GM19455 (cell line): ENCODE results near the gene COX7A2.

Source experiments
- ATAC-seq: cut with Tn5 transposase; IDR thresholded peaks from one replicate; pipeline ENCODE4 v1.9.1; 2021; ENCODE audit not compliant: unreplicated experiment

The COX7A2 gene, protein sequence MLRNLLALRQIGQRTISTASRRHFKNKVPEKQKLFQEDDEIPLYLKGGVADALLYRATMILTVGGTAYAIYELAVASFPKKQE

GRCh38 chr6:75243333-75244062, at the start of gene COX7A2:
Gene COX7A2 (minus strand): TSS chr6:75243801. CDS start chr6:75243734, 67 bp downstream.
- ATAC-seq: peak; percentile 97

DNA sequence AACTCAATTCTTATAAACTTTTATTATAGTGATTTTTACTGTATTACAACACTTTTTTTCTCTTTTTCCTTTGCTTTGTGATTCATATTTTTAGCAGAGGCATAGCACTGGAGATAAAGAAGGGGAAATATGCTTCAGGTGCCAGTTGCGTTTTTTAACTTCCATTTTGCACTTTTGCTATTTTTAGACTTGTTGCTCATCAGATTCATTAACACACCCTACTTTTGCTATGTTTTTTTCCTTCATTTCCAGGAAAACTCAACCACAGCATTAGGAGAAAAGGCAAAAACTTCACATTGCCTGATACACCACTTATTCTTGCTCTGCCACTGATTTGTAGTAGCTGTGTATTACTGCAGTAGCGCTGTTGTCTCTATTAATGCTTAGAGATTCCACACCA, 49.0 kb upstream of the COX7A2 start:
- no peak for ATAC-seq

GRCh38 chr6:75291744-75292143, 48.1 kb upstream of the COX7A2 start:
- no peak for ATAC-seq

DNA sequence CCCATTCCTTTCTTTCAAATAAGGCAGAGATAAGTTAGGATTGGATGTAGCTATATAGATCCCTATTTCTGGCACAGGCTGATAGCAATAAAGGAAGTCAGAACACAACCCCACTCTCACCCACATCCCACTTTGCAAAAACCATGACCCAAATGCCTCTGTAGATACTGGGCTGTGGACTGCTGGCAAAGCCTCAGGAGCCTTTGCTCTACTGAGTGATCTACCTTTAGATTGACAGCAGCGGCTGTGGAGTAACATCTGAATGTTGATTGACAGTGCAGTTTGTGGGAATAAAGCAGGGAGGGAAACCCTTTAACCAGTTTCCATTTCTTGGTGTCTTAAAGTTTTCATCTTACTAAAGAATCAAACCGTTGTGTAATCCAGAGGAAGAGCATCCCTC, 47.7 kb upstream of the COX7A2 start:
- ATAC-seq: no peak

GRCh38 chr6:75290136-75290945, 46.7 kb upstream of the COX7A2 start:
- no peak for ATAC-seq

DNA sequence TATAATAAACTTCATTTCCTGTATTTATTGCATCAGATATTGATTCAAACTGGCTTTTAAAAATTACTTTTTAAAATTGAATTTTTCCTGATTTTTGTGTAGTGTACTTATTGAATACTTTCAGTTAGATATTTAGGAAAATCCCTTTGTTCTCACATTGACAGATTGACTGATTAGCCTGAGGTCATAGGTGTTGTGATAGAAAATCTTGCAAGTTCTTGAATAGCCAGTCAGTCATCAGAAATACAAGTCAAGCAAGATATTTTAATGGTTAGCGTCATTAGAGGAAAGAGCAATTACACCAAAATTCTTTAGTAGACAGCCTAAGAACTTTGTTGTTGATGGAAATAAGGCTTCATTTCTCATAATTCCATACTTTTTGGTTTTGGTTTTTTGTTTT, 44.4 kb upstream of the COX7A2 start:
- no peak for ATAC-seq

- ATAC-seq: no peak
Observed at GRCh38 chr6:75287424-75287823, 43.8 kb upstream of the COX7A2 start.

DNA sequence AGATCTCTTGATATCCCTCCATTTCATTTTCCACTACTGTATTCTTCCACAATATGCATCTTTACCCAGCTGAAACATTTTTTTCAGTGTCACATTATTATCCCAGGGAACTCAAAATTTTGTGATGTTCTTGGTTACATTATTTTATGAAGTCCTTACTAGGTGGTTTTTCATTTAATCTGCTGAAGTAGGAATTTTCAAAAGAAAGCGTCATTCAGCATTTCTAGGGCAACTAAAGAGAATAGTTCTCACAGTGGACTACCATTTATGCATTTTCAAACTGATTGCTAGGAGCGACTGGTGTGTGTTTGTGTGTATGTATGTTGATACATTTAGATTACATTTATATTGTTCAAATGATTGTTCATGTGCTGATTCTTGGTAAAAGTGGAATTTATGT, 43.4 kb upstream of the COX7A2 start:
- no peak for ATAC-seq

- peak; percentile 4 for ATAC-seq
Observed at GRCh38 chr6:75285283-75285639, 41.7 kb upstream of the COX7A2 start.

- peak; percentile 83 for ATAC-seq
Observed at GRCh38 chr6:75284632-75285282, 41.2 kb upstream of the COX7A2 start, which contains the start of gene TMEM30A. Gene TMEM30A (minus strand): TSS chr6:75284792. CDS start chr6:75284638, 154 bp downstream.

- peak; percentile 34 for ATAC-seq
Observed at GRCh38 chr6:75283907-75284631, 40.5 kb upstream of the COX7A2 start.

- ATAC-seq: no peak
Observed at GRCh38 chr6:75282706-75283105, 39.1 kb upstream of the COX7A2 start.

DNA sequence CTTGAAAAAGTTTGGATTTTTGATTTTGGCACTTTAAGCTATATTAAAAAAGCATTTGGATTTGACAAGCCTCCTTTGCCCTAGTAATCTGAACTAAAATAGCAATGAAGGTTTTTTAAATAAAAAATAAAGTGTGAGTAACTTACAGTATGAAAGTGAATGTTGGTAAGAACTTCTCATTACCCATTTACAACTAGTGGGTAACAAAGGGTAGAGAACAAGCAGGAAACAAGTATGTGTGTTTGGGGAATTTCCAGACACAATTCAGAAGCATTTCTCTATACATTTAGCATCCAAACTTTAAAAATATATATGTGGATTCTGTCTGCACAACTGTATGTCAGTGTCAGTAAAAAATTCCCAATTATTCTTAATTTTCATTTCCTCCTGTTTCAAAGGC, 38.1 kb upstream of the COX7A2 start:
- no peak for ATAC-seq

- no peak for ATAC-seq
Observed at GRCh38 chr6:75280131-75280855, 36.7 kb upstream of the COX7A2 start.

DNA sequence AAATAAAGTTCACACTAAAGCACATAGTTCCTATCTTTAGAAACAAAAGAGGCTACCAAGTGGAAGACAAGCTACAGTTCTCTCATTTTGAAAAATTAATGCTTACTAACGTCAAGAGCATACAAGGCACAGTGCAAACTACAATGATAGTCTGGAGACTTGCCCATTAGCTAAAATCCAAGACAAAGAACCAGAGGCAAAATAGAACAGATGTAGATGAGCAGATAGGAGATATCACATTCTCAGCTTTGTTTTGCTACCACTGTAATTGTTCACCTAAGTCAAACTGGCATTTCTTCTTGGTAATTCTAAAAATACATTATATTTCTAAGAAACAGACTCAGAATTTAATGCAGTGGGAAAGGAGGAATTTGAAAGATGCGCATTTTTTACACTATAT, 35.8 kb upstream of the COX7A2 start:
- ATAC-seq: no peak

DNA sequence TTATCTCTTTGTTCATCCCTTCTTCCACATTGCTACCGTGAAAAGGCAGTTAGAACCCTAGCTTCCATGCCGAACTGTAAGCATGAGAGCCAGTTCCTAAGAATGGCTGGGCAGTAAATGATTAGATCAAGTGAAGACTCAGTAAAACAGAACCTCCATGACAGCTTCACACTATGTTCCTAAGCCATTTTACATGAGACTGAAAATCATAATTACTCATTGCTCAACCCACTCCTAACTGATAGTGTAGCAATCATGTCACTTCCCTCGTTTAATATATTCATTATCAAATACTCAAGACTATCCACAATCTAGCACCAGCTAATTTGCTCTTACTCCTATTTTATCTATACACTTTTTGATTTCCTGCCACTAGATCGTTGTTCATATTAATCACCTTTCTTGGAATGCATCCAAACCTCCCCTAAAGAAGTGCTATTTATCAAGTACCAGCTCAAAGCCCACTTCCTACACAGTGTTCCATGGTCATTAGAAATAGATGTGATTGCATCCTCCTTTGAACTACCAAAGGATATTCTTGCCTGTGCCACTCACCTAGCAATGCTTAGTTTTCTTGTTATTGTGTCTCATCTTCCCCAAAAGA, 35.0 kb upstream of the COX7A2 start:
- ATAC-seq: no peak

GRCh38 chr6:75275067-75275466, 31.5 kb upstream of the COX7A2 start:
- ATAC-seq: no peak

DNA sequence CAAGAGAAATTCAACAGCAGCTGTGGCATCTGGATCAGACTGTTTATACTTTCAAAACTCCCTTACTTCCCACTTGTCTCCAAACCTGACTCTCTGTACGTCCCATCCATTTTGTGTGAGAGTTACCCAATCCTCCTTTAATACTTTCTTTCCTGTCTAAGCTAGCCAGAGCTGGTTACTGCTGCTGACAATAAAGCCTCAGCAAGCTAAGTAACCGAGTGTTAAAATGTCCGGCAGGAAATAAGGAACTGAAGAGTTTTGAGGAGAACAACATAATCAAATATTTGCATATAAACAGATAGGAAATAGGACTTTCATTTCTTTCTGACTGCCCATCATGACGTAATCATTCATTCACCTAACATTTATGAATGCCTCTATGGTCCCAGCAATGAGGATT, 29.4 kb upstream of the COX7A2 start:
- ATAC-seq: no peak

DNA sequence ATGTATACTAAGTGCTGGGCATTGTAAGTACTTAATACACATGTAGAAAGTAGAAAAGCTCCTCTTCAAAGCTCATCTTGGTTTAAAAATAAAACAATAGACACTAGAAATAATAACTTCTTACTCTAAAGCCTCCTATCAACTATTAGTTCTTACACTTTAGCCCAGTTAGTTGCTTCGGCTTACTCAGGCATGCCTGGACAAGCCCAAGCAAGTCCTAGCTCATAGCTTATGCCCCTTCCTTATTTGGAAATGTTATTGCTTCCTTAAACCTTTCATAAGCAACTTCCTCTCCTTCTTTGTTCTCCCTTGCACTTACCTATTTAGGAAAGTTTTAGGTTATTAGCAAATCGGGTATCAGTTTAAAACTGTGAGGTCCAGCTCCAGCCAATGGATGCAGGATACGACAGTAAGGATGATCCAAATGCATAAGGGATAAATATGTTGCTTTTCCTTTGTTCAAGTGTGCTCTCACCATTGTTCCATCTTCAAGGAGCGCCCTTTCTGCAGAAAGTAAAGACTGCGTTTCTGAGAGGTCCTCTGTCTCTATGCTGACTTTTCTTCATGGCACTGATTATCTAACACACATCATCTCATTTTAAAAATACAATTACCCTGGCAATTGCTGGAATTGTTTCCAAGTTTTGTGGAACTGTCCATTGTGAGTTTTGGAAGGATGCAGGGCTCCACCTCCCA, 28.7 kb upstream of the COX7A2 start:
- no peak for ATAC-seq
